HUES6 (cell line): ENCODE results near the gene ACBD3.
"Not testable (repeated sequence)": the region's sequence is repeated elsewhere in the genome, so short reads cannot be mapped to it uniquely, and the experiment has no call there.

ENCODE experiments used
- H3K27ac ChIP-seq: 2 replicates; pipeline ENCODE4 v1.7.0; 2013; ENCODE audit warnings: low read depth, mild to moderate bottlenecking, low read length, inconsistent platforms
- H3K27me3 ChIP-seq: 2 replicates; pipeline ENCODE4 v1.6.1; 2013; ENCODE audit warnings: low read length; ENCODE audit not compliant: control insufficient read depth, insufficient read depth
- H3K36me3 ChIP-seq: 2 replicates; pipeline ENCODE4 v1.6.1; 2013; ENCODE audit warnings: low read length; ENCODE audit not compliant: control insufficient read depth, insufficient read depth
- H3K4me1 ChIP-seq: 2 replicates; pipeline ENCODE4 v1.6.1; 2013; ENCODE audit warnings: low read length; ENCODE audit not compliant: control insufficient read depth, insufficient read depth
- H3K4me3 ChIP-seq: 2 replicates; pipeline ENCODE4 v1.5.1; 2013; ENCODE audit warnings: low read depth, low read length
- H3K9ac ChIP-seq: one replicate; pipeline ENCODE4 v1.6.1; 2013; ENCODE audit warnings: mild to moderate bottlenecking, low read length
- H3K9me3 ChIP-seq: 2 replicates; pipeline ENCODE4 v1.6.1; 2013; ENCODE audit warnings: low read depth, low read length; ENCODE audit not compliant: control insufficient read depth, insufficient read depth

The ACBD3 gene

DNA sequence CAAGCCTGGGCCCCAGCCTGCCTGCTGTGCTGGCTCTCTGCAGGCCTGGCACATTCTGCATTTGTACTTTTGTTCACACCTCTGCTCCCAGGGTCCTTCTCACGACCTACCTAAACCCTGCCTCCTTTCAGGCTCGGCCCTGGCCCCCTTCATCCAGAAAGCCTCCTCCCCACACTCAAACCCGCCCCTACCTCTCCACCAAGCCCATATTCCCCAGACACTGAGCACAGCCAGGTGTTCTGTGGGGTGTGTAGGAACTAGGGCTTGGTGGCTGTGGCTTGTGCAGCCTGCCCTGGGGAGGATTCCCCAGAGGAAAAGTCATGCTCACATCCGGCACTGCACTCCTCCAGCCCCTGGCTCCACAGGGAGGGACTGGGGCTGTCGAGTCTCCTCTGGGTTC lies 28.7 kb upstream of the ACBD3 start:
- Histone ChIP-seq H3K27me3 (no peaks in the 10 kb centered on the region), H3K9ac (peak overlapping the region; percentile 35), H3K27ac (peak overlapping the region; percentile 63; the same call in 1 of the 2 replicates)

DNA sequence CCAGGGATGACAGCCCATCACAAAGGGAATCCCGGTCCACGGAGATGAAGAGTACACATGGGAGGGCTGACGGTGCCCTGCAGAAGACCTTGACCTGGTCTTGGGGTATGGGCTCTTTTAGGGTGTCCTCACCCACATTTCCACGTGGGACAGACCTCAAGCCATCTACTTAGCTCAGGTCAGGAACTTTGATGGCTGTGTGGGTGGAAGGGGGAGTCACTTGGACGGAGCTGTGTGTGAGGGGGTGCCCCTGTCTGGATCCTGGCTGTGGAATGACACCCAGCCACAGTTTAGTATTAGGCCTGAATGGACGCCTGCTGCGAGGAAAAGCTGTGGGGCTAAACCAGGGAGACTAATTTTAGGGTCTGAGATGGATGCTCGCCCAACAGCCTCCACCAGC lies 26.0 kb upstream of the ACBD3 start:
- Histone ChIP-seq H3K27ac (peak overlapping the region; percentile 44; the same call in 1 of the 2 replicates), H3K4me3 (no peak overlapping the region), H3K9me3 (no peaks in the 10 kb centered on the region), H3K36me3 (no peaks in the 10 kb centered on the region), H3K4me1 (peaks cover 69% of the 10 kb centered on the region), H3K9ac (peak overlapping the region; percentile 5), H3K27me3 (no peaks in the 10 kb centered on the region)

More for the DNA sequence above, 28.7 kb upstream of the ACBD3 start:
- H3K36me3 ChIP-seq, result no peaks in the 10 kb centered on the region
- no peak overlapping the region for H3K4me3 ChIP-seq
- H3K9me3 ChIP-seq, result no peaks in the 10 kb centered on the region
- peaks cover 62% of the 10 kb centered on the region for H3K4me1 ChIP-seq

DNA sequence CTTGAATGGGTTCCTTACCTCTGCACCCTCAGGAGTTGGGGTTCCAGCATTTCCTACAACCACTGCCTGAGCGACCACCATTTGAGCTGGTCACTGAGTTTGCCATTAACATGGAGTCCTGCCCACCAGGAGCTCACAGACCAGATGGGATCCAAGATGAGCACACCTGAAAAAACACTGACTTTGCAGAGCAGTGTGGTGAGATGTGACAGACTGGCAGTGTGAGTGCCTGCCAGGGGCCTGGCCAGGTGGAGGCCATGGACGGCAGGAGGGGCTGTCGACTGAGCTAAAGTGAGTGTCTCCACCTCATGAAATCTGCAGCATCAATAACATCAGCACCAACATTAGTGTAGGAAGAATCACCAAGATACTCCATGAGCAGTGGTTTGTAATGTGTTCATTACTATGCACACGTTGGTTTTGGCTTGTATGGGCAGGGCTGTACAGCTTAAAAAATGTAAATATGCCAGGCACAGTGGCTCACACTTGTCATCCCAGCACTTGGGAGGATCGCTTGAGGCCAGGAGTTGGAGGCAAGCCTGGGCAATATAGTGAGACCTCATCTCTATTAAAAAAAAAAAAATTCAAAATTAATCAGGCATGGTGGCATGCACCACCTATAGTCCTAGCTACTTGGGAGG lies 24.8 kb upstream of the ACBD3 start:
- H3K9ac ChIP-seq, result peak overlapping the region; percentile 55
- peaks cover 58% of the 10 kb centered on the region for H3K4me1 ChIP-seq
- H3K4me3 ChIP-seq, result no peak overlapping the region; the same call in 1 of the 2 replicates
- no peaks in the 10 kb centered on the region for H3K36me3 ChIP-seq
- peak overlapping the region; percentile 60; the same call in 1 of the 2 replicates for H3K27ac ChIP-seq
- no peaks in the 10 kb centered on the region for H3K27me3 ChIP-seq
- H3K9me3 ChIP-seq, result no peaks in the 10 kb centered on the region

DNA sequence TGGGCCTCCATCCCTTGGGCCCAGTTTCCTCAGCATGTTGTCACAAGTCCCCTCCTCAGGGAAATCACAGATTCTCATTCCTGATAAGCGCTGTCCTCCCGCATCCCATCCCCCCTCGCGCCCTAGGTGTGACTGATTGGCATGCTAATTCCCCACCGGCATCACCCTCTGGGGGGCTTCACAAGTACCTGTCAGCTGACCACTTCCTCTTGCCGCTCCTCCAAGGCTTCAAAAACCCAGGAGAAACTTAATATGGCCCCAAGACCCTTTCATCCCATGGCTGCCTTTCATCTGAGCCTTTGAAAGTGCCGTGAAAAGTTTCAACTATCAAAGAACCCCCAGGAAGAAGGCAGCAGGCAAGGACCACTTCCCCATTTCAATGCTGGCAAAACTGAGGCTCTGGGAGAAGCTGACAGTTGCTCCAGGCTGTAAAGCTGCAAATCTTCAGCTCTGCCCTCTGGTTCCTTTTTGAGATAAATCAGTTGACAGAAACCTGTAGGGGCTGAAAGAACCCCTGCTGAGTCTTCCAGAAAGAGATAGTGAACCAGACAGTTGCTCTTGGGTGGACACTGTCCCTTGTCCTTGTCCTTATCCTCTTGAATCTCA lies 24.1 kb upstream of the ACBD3 start:
- H3K9me3 ChIP-seq, result no peaks in the 10 kb centered on the region
- H3K9ac ChIP-seq, result peak overlapping the region; percentile 55
- no peak overlapping the region for H3K4me3 ChIP-seq
- H3K27me3 ChIP-seq, result no peaks in the 10 kb centered on the region
- H3K27ac ChIP-seq, result peak overlapping the region; percentile 60; the same call in 1 of the 2 replicates
- H3K4me1 ChIP-seq, result peaks cover 52% of the 10 kb centered on the region
- no peaks in the 10 kb centered on the region for H3K36me3 ChIP-seq

- peaks cover 40% of the 10 kb centered on the region for H3K4me1 ChIP-seq
- no peaks in the 10 kb centered on the region for H3K27me3 ChIP-seq
- H3K27ac ChIP-seq, result peak overlapping the region; percentile 66; the same call in 1 of the 2 replicates
- H3K36me3 ChIP-seq, result no peaks in the 10 kb centered on the region
- no peaks in the 10 kb centered on the region for H3K9me3 ChIP-seq
- H3K9ac ChIP-seq, result no peak overlapping the region
- H3K4me3 ChIP-seq, result no peak overlapping the region
Measured at GRCh38 chr1:226209307-226210059, 22.9 kb upstream of the ACBD3 start.

GRCh38 chr1:226207048-226207447 lies 20.5 kb upstream of the ACBD3 start:
- Histone ChIP-seq H3K4me1 (peaks cover 40% of the 10 kb centered on the region), H3K27me3 (no peaks in the 10 kb centered on the region), H3K9me3 (no peaks in the 10 kb centered on the region), H3K9ac (no peak overlapping the region), H3K27ac (no peak overlapping the region), H3K36me3 (no peaks in the 10 kb centered on the region), H3K4me3 (no peak overlapping the region)

GRCh38 chr1:226204198-226204597 lies 17.7 kb upstream of the ACBD3 start:
- Histone ChIP-seq H3K36me3 (no peaks in the 10 kb centered on the region), H3K9ac (no peak overlapping the region), H3K4me1 (peaks cover 21% of the 10 kb centered on the region)

DNA sequence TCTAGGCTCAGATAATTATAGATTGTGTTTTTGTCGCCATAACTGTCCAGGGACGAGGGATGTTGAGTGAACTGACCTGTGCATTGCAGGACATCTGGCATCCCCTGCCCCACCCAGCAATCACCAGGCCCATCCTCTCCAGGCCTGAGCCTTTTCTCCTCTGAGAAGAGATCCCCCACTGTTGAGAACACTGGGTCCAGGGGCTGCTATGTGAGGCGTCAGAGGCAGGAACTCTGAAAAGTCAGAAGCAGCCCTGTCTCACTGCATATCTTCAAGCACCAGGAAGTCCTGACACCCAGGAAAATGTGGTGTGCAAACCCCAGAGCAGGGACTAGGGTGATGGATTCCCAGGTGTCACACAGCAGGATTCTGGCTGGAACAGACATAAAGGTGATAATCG lies 17.1 kb upstream of the ACBD3 start:
- H3K4me1 ChIP-seq, result peaks cover 20% of the 10 kb centered on the region
- no peaks in the 10 kb centered on the region for H3K9me3 ChIP-seq
- H3K27ac ChIP-seq, result no peak overlapping the region
- H3K27me3 ChIP-seq, result no peaks in the 10 kb centered on the region
- H3K4me3 ChIP-seq, result no peak overlapping the region
- no peak overlapping the region for H3K9ac ChIP-seq
- H3K36me3 ChIP-seq, result no peaks in the 10 kb centered on the region

More at GRCh38 chr1:226204198-226204597, 17.7 kb upstream of the ACBD3 start:
- no peak overlapping the region for H3K27ac ChIP-seq
- H3K27me3 ChIP-seq, result no peaks in the 10 kb centered on the region
- H3K9me3 ChIP-seq, result no peaks in the 10 kb centered on the region
- H3K4me3 ChIP-seq, result no peak overlapping the region

DNA sequence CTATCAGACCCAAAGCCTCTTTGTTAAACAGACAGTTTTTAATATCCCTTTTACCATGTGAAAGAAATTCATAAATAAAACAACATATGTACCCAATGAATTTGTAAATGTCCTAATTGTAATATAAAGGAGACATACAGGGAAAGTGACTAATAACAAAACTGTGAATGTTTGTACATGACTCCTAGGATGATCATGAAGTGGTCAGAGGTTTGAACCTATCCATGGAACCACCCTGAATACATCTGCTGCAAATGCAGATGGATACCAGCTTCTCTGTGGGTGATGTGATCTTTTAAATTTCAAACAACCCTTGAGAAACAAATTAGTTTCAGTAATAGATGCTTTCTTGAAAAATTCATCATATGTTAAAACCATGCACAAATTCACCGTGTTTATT lies 16.7 kb upstream of the ACBD3 start:
- Histone ChIP-seq H3K9ac (no peak overlapping the region), H3K36me3 (no peaks in the 10 kb centered on the region), H3K27ac (no peak overlapping the region), H3K27me3 (no peaks in the 10 kb centered on the region), H3K4me1 (peaks cover 20% of the 10 kb centered on the region), H3K9me3 (no peaks in the 10 kb centered on the region), H3K4me3 (no peak overlapping the region)

- not testable (repeated sequence) for H3K4me3 ChIP-seq, H3K27ac ChIP-seq, H3K9me3 ChIP-seq, H3K9ac ChIP-seq, H3K36me3 ChIP-seq, H3K27me3 ChIP-seq
- peaks cover 18% of the 10 kb centered on the region for H3K4me1 ChIP-seq
Measured at GRCh38 chr1:226202666-226203065, 16.1 kb upstream of the ACBD3 start.

GRCh38 chr1:226202246-226202645 lies 15.7 kb upstream of the ACBD3 start:
- peaks cover 18% of the 10 kb centered on the region for H3K4me1 ChIP-seq
- H3K9me3 ChIP-seq, result no peaks in the 10 kb centered on the region
- H3K27me3 ChIP-seq, result no peaks in the 10 kb centered on the region
- no peak overlapping the region; the same call in 1 of the 2 replicates for H3K27ac ChIP-seq
- H3K4me3 ChIP-seq, result no peak overlapping the region
- no peak overlapping the region for H3K9ac ChIP-seq
- no peaks in the 10 kb centered on the region for H3K36me3 ChIP-seq
